SK-N-SH (cell line): ENCODE results near the gene CCDC88C.

ENCODE experiments used
- CHD2 ChIP-seq: fragments of 150-350 bp; IDR thresholded peaks from 2 replicates; pipeline ENCODE4 v1.6.1; 2018; ENCODE audit warnings: low read length; ENCODE audit not compliant: partially characterized antibody
- CTCF ChIP-seq: fragments of 200-600 bp; sonication (generic); IDR thresholded peaks from 2 replicates; pipeline ENCODE4 v1.6.1; 2017; ENCODE audit warnings: antibody characterized with exemption, mild to moderate bottlenecking, moderate library complexity
- EZH2phosphoT487 ChIP-seq: fragments of 200-600 bp; sonication (generic); IDR thresholded peaks from 2 replicates; pipeline ENCODE4 v1.6.1; 2017; ENCODE audit warnings: low read depth, mixed run types, mild to moderate bottlenecking, antibody characterized with exemption, moderate library complexity, borderline replicate concordance
- MAX ChIP-seq: IDR thresholded peaks from 2 replicates; pipeline ENCODE4 v1.4.0; 2012; ENCODE audit warnings: low read depth
- POLR2AphosphoS5 ChIP-seq: IDR thresholded peaks from 2 replicates; pipeline ENCODE4 v1.6.1; 2012; ENCODE audit warnings: low read depth, low read length
- SMC3 ChIP-seq: IDR thresholded peaks from 2 replicates; pipeline ENCODE4 v1.6.1; 2012; ENCODE audit warnings: low read depth, low read length, improper control_type of control experiment
- TEAD4 ChIP-seq: IDR thresholded peaks from 2 replicates; pipeline ENCODE4 v1.4.0; 2012; ENCODE audit warnings: mild to moderate bottlenecking, borderline replicate concordance; ENCODE audit not compliant: insufficient read depth
- USF2 ChIP-seq: fragments of 150-350 bp; IDR thresholded peaks from 2 replicates; pipeline ENCODE4 v1.6.1; 2017; ENCODE audit warnings: antibody characterized with exemption, low read length, low read depth, borderline replicate concordance

- no peak for TF ChIP-seq TEAD4
- no peak for TF ChIP-seq CTCF
- TF ChIP-seq SMC3, result no peak
- no peak for TF ChIP-seq EZH2phosphoT487
- no peak for TF ChIP-seq CHD2
- TF ChIP-seq MAX, result no peak
- no peak for TF ChIP-seq USF2
- TF ChIP-seq POLR2AphosphoS5, result no peak
These were observed 186.2 kb downstream of the CCDC88C start for GRCh38 chr14:91231446-91231845.
